SK-N-MC (cell line): ENCODE measurements around the gene TRIAP1.

ENCODE experiments used
- EZH2 ChIP-seq: fragments of 200-600 bp; sonication (generic); IDR thresholded peaks from one replicate; pipeline ENCODE4 v1.6.1; 2017; ENCODE audit warnings: antibody characterized with exemption
- POLR2AphosphoS5 ChIP-seq: IDR thresholded peaks from 2 replicates; pipeline ENCODE4 v1.6.1; 2012; ENCODE audit warnings: mild to moderate bottlenecking, low read depth, low read length, borderline replicate concordance

GRCh38 chr12:120466560-120467315 lies 20.6 kb upstream of the TRIAP1 start:
- TF ChIP-seq POLR2AphosphoS5 (no peak), EZH2 (no peak)
